ENCODE data around the gene DIAPH2.

Gene DIAPH2

GRCh38 chrX:96692454-96692853 is 7.8 kb downstream of the DIAPH2 start:
- H3K4me3 ChIP-seq (ENCODE audit: low read depth in 1 of 5, low read length in 5 of 5), result no peak overlapping the region
- H3K4me1 ChIP-seq (ENCODE audit: control insufficient read depth in 5 of 5, insufficient read depth in 5 of 5, low read length in 5 of 5), result peaks cover 0 to 11% (median 3%) of the 10 kb centered on the region in 5 donors
- H3K27ac ChIP-seq (ENCODE audit: low read depth, low read length), result peak overlapping the region; percentile 19
- H3K9me3 ChIP-seq (ENCODE audit: control insufficient read depth in 5 of 5, low read length in 5 of 5), result no peaks in the 10 kb centered on the region
- H3K36me3 ChIP-seq (ENCODE audit: control insufficient read depth in 5 of 5, insufficient read depth in 5 of 5, low read length in 5 of 5), result no peaks in the 10 kb centered on the region
- H3K9ac ChIP-seq (ENCODE audit: low read length in 5 of 5), result no peak overlapping the region
- no peaks in the 10 kb centered on the region for H3K27me3 ChIP-seq (ENCODE audit: control insufficient read depth in 5 of 5, insufficient read depth in 4 of 5, low read length in 5 of 5)

GRCh38 chrX:96692890-96693289 is 8.2 kb downstream of the DIAPH2 start:
- H3K27ac ChIP-seq (ENCODE audit: low read depth, low read length), result peak overlapping the region; percentile 19
- peaks cover 0 to 10% (median 3%) of the 10 kb centered on the region in 5 donors for H3K4me1 ChIP-seq (ENCODE audit: control insufficient read depth in 5 of 5, insufficient read depth in 5 of 5, low read length in 5 of 5)
- H3K27me3 ChIP-seq (ENCODE audit: control insufficient read depth in 5 of 5, insufficient read depth in 4 of 5, low read length in 5 of 5), result no peaks in the 10 kb centered on the region
- H3K9me3 ChIP-seq (ENCODE audit: control insufficient read depth in 5 of 5, low read length in 5 of 5), result no peaks in the 10 kb centered on the region
- H3K36me3 ChIP-seq (ENCODE audit: control insufficient read depth in 5 of 5, insufficient read depth in 5 of 5, low read length in 5 of 5), result no peaks in the 10 kb centered on the region
- H3K4me3 ChIP-seq (ENCODE audit: low read depth in 1 of 5, low read length in 5 of 5), result no peak overlapping the region
- no peak overlapping the region for H3K9ac ChIP-seq (ENCODE audit: low read length in 5 of 5)

- no peaks in the 10 kb centered on the region for H3K27me3 ChIP-seq (ENCODE audit: control insufficient read depth in 5 of 5, insufficient read depth in 4 of 5, low read length in 5 of 5)
- no peak overlapping the region for H3K4me3 ChIP-seq (ENCODE audit: low read depth in 1 of 5, low read length in 5 of 5)
- peaks cover 0 to 8% (median 3%) of the 10 kb centered on the region in 5 donors for H3K4me1 ChIP-seq (ENCODE audit: control insufficient read depth in 5 of 5, insufficient read depth in 5 of 5, low read length in 5 of 5)
- peak overlapping the region; percentile 19 for H3K27ac ChIP-seq (ENCODE audit: low read depth, low read length)
- H3K9me3 ChIP-seq (ENCODE audit: control insufficient read depth in 5 of 5, low read length in 5 of 5), result no peaks in the 10 kb centered on the region
- no peak overlapping the region for H3K9ac ChIP-seq (ENCODE audit: low read length in 5 of 5)
- H3K36me3 ChIP-seq (ENCODE audit: control insufficient read depth in 5 of 5, insufficient read depth in 5 of 5, low read length in 5 of 5), result no peaks in the 10 kb centered on the region
Measured at GRCh38 chrX:96693407-96693806, 8.8 kb downstream of the DIAPH2 start.

- Histone ChIP-seq H3K4me3 (ENCODE audit: low read depth in 1 of 5, low read length in 5 of 5) (no peak overlapping the region), H3K9me3 (ENCODE audit: control insufficient read depth in 5 of 5, low read length in 5 of 5) (no peaks in the 10 kb centered on the region), H3K4me1 (ENCODE audit: control insufficient read depth in 5 of 5, insufficient read depth in 5 of 5, low read length in 5 of 5) (peaks cover 0 to 8% (median 2%) of the 10 kb centered on the region in 5 donors)
Measured at GRCh38 chrX:96696462-96696861, 11.8 kb downstream of the DIAPH2 start.

GRCh38 chrX:96700625-96701024 is 16.0 kb downstream of the DIAPH2 start:
- no peak overlapping the region for H3K27ac ChIP-seq (ENCODE audit: low read depth, low read length)

More at GRCh38 chrX:96696462-96696861, 11.8 kb downstream of the DIAPH2 start:
- H3K36me3 ChIP-seq (ENCODE audit: control insufficient read depth in 5 of 5, insufficient read depth in 5 of 5, low read length in 5 of 5), result no peaks in the 10 kb centered on the region
- no peak overlapping the region for H3K27ac ChIP-seq (ENCODE audit: low read depth, low read length)
- no peaks in the 10 kb centered on the region for H3K27me3 ChIP-seq (ENCODE audit: control insufficient read depth in 5 of 5, insufficient read depth in 4 of 5, low read length in 5 of 5)
- H3K9ac ChIP-seq (ENCODE audit: low read length in 5 of 5), result no peak overlapping the region

GRCh38 chrX:96703379-96703778 is 18.7 kb downstream of the DIAPH2 start:
- Histone ChIP-seq H3K27ac (ENCODE audit: low read depth, low read length) (no peak overlapping the region), H3K4me1 (ENCODE audit: control insufficient read depth in 5 of 5, insufficient read depth in 5 of 5, low read length in 5 of 5) (peaks cover 0 to 9% (median 2%) of the 10 kb centered on the region in 5 donors), H3K36me3 (ENCODE audit: control insufficient read depth in 5 of 5, insufficient read depth in 5 of 5, low read length in 5 of 5) (no peaks in the 10 kb centered on the region), H3K4me3 (ENCODE audit: low read depth in 1 of 5, low read length in 5 of 5) (no peak overlapping the region), H3K9me3 (ENCODE audit: control insufficient read depth in 5 of 5, low read length in 5 of 5) (no peaks in the 10 kb centered on the region), H3K9ac (ENCODE audit: low read length in 5 of 5) (no peak overlapping the region), H3K27me3 (ENCODE audit: control insufficient read depth in 5 of 5, insufficient read depth in 4 of 5, low read length in 5 of 5) (no peaks in the 10 kb centered on the region)

More at GRCh38 chrX:96700625-96701024, 16.0 kb downstream of the DIAPH2 start:
- Histone ChIP-seq H3K27me3 (ENCODE audit: control insufficient read depth in 5 of 5, insufficient read depth in 4 of 5, low read length in 5 of 5) (no peaks in the 10 kb centered on the region), H3K9me3 (ENCODE audit: control insufficient read depth in 5 of 5, low read length in 5 of 5) (no peaks in the 10 kb centered on the region), H3K4me1 (ENCODE audit: control insufficient read depth in 5 of 5, insufficient read depth in 5 of 5, low read length in 5 of 5) (peaks cover 0 to 9% (median 0%) of the 10 kb centered on the region in 5 donors), H3K9ac (ENCODE audit: low read length in 5 of 5) (no peak overlapping the region), H3K36me3 (ENCODE audit: control insufficient read depth in 5 of 5, insufficient read depth in 5 of 5, low read length in 5 of 5) (no peaks in the 10 kb centered on the region), H3K4me3 (ENCODE audit: low read depth in 1 of 5, low read length in 5 of 5) (no peak overlapping the region)

GRCh38 chrX:96703816-96704215 is 19.2 kb downstream of the DIAPH2 start:
- H3K9me3 ChIP-seq (ENCODE audit: control insufficient read depth in 5 of 5, low read length in 5 of 5), result no peaks in the 10 kb centered on the region
- H3K27me3 ChIP-seq (ENCODE audit: control insufficient read depth in 5 of 5, insufficient read depth in 4 of 5, low read length in 5 of 5), result no peaks in the 10 kb centered on the region
- H3K27ac ChIP-seq (ENCODE audit: low read depth, low read length), result no peak overlapping the region
- peaks cover 0 to 9% (median 2%) of the 10 kb centered on the region in 5 donors for H3K4me1 ChIP-seq (ENCODE audit: control insufficient read depth in 5 of 5, insufficient read depth in 5 of 5, low read length in 5 of 5)
- H3K9ac ChIP-seq (ENCODE audit: low read length in 5 of 5), result no peak overlapping the region
- H3K36me3 ChIP-seq (ENCODE audit: control insufficient read depth in 5 of 5, insufficient read depth in 5 of 5, low read length in 5 of 5), result no peaks in the 10 kb centered on the region
- H3K4me3 ChIP-seq (ENCODE audit: low read depth in 1 of 5, low read length in 5 of 5), result no peak overlapping the region

GRCh38 chrX:96704629-96705028 is 20.0 kb downstream of the DIAPH2 start:
- H3K4me1 ChIP-seq (ENCODE audit: control insufficient read depth in 5 of 5, insufficient read depth in 5 of 5, low read length in 5 of 5), result peaks cover 0 to 9% (median 2%) of the 10 kb centered on the region in 5 donors
- no peaks in the 10 kb centered on the region for H3K9me3 ChIP-seq (ENCODE audit: control insufficient read depth in 5 of 5, low read length in 5 of 5)
- H3K36me3 ChIP-seq (ENCODE audit: control insufficient read depth in 5 of 5, insufficient read depth in 5 of 5, low read length in 5 of 5), result no peaks in the 10 kb centered on the region
- H3K27me3 ChIP-seq (ENCODE audit: control insufficient read depth in 5 of 5, insufficient read depth in 4 of 5, low read length in 5 of 5), result no peaks in the 10 kb centered on the region
- H3K9ac ChIP-seq (ENCODE audit: low read length in 5 of 5), result no peak overlapping the region
- no peak overlapping the region for H3K27ac ChIP-seq (ENCODE audit: low read depth, low read length)
- no peak overlapping the region for H3K4me3 ChIP-seq (ENCODE audit: low read depth in 1 of 5, low read length in 5 of 5)

- no peaks in the 10 kb centered on the region for H3K36me3 ChIP-seq (ENCODE audit: control insufficient read depth in 5 of 5, insufficient read depth in 5 of 5, low read length in 5 of 5)
- no peaks in the 10 kb centered on the region for H3K9me3 ChIP-seq (ENCODE audit: control insufficient read depth in 5 of 5, low read length in 5 of 5)
- H3K9ac ChIP-seq (ENCODE audit: low read length in 5 of 5), result no peak overlapping the region
- H3K4me3 ChIP-seq (ENCODE audit: low read depth in 1 of 5, low read length in 5 of 5), result no peak overlapping the region
- H3K27me3 ChIP-seq (ENCODE audit: control insufficient read depth in 5 of 5, insufficient read depth in 4 of 5, low read length in 5 of 5), result no peaks in the 10 kb centered on the region
- no peak overlapping the region for H3K27ac ChIP-seq (ENCODE audit: low read depth, low read length)
- peaks cover 0 to 9% (median 2%) of the 10 kb centered on the region in 5 donors for H3K4me1 ChIP-seq (ENCODE audit: control insufficient read depth in 5 of 5, insufficient read depth in 5 of 5, low read length in 5 of 5)
Measured at GRCh38 chrX:96705905-96706304, 21.3 kb downstream of the DIAPH2 start.

- H3K27ac ChIP-seq (ENCODE audit: low read depth, low read length), result no peak overlapping the region
- H3K27me3 ChIP-seq (ENCODE audit: control insufficient read depth in 5 of 5, insufficient read depth in 4 of 5, low read length in 5 of 5), result no peaks in the 10 kb centered on the region
- H3K36me3 ChIP-seq (ENCODE audit: control insufficient read depth in 5 of 5, insufficient read depth in 5 of 5, low read length in 5 of 5), result no peaks in the 10 kb centered on the region
- H3K4me3 ChIP-seq (ENCODE audit: low read depth in 1 of 5, low read length in 5 of 5), result no peak overlapping the region
- peaks cover 0 to 9% (median 2%) of the 10 kb centered on the region in 5 donors for H3K4me1 ChIP-seq (ENCODE audit: control insufficient read depth in 5 of 5, insufficient read depth in 5 of 5, low read length in 5 of 5)
- no peak overlapping the region for H3K9ac ChIP-seq (ENCODE audit: low read length in 5 of 5)
- H3K9me3 ChIP-seq (ENCODE audit: control insufficient read depth in 5 of 5, low read length in 5 of 5), result no peaks in the 10 kb centered on the region
Measured at GRCh38 chrX:96707804-96708203, 23.2 kb downstream of the DIAPH2 start.

GRCh38 chrX:96710031-96710430 is 25.4 kb downstream of the DIAPH2 start:
- H3K27me3 ChIP-seq (ENCODE audit: control insufficient read depth in 5 of 5, insufficient read depth in 4 of 5, low read length in 5 of 5), result no peaks in the 10 kb centered on the region
- no peak overlapping the region for H3K27ac ChIP-seq (ENCODE audit: low read depth, low read length)
- H3K4me3 ChIP-seq (ENCODE audit: low read depth in 1 of 5, low read length in 5 of 5), result no peak overlapping the region
- peaks cover 0 to 7% (median 0%) of the 10 kb centered on the region in 5 donors for H3K4me1 ChIP-seq (ENCODE audit: control insufficient read depth in 5 of 5, insufficient read depth in 5 of 5, low read length in 5 of 5)
- H3K36me3 ChIP-seq (ENCODE audit: control insufficient read depth in 5 of 5, insufficient read depth in 5 of 5, low read length in 5 of 5), result no peaks in the 10 kb centered on the region
- no peak overlapping the region for H3K9ac ChIP-seq (ENCODE audit: low read length in 5 of 5)
- H3K9me3 ChIP-seq (ENCODE audit: control insufficient read depth in 5 of 5, low read length in 5 of 5), result no peaks in the 10 kb centered on the region

Data from subcutaneous abdominal adipose tissue (tissue), 5 donors.